Endometrium (tissue), 2 donors: ENCODE measurements around the gene MYL4.

Experiments used
- FAIRE-seq: peaks from 2 replicates; lab custom pipeline; 2012; peaks lifted over from hg19 to GRCh38; lab: Jason Lieb, UNC
- donor health status: control.
- donor health status: control.

The MYL4 gene

DNA sequence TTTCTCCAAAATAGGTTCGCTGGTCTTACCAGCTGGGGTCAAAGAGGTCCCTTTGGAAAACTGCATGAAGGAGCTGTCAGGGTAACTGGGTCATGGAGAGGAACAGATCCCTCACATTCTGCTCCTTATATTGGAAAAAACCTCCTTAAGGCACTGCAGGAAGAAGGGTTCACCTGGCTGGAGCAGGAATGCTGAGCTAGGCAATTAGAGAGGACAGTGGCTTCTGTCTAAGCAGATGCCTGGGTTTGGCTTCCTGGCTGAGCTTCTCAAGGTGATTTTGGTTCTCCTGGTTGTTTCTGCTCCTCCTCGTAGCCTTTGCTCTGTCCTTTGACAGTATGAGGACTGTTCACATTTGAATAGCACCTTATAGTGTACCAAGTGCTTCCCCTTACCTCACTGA is 64.1 kb downstream of the MYL4 start:
- no peak for FAIRE-seq
